NCI-H446 treated with DMSO at 0.1 percent for 48 hours (cell line): ENCODE results near the gene SYK.

Source experiments
- DNase-seq: peaks from one replicate; lab custom pipeline; 2025; lab: John Stamatoyannopoulos, UW

Gene SYK

GRCh38 chr9:90946982-90947381 lies 145.4 kb downstream of the SYK start:
- DNase-seq, result no peak
